GM06990 (cell line): Measurements from ENCODE around the gene SLC35A1.

Experiments
- DNase-seq: peaks from one replicate; pipeline ENCODE4 v3.0.0-alpha.2; 2011; ENCODE audit not compliant: insufficient read length; ENCODE audit errors: extremely low read depth
- H3K27me3 ChIP-seq: replicated peaks from 2 replicates; pipeline ENCODE4 v1.6.0; 2011; ENCODE audit warnings: low read length; ENCODE audit not compliant: control insufficient read depth, insufficient read depth
- H3K36me3 ChIP-seq: 2 replicates; pipeline ENCODE4 v1.5.1; 2011; ENCODE audit warnings: low read length; ENCODE audit not compliant: control insufficient read depth, insufficient read depth
- H3K4me3 ChIP-seq: replicated peaks from 2 replicates; pipeline ENCODE4 v1.5.1; 2011; ENCODE audit warnings: low read depth, mild to moderate bottlenecking, control low read depth, low read length
- TF ChIP-seq, protein P1 (sequence below): IDR thresholded peaks from 2 replicates; pipeline ENCODE4 v1.5.1; 2011; ENCODE audit warnings: low read length, control low read depth, mild to moderate bottlenecking, inconsistent platforms; ENCODE audit not compliant: insufficient read depth, poor library complexity, severe bottlenecking

SLC35A1 gene

DNA sequence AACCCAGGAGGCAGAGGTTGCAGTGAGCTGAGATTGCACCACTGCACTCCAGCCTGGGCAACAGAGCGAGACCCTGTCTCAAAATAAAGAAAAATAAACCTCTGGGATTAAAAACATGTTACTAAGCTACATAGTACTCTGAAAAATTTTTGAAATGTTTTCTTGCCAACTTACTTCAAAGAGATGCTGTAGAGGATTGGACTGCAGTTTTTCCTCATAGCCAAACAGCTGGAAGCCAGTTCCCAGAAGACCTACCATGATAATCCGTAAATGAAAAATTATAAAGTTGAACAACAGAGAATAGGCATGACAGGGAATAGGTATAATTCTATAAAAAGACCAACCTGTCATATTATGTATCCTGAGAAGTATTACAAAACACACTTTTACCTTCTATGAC lies 69.0 kb downstream of the SLC35A1 start:
- Histone ChIP-seq H3K4me3 (no peak overlapping the region), H3K36me3 (peaks cover 5% of the 10 kb centered on the region), H3K27me3 (no peaks in the 10 kb centered on the region)
- DNase-seq = no peak
- TF ChIP-seq, protein P1, sequence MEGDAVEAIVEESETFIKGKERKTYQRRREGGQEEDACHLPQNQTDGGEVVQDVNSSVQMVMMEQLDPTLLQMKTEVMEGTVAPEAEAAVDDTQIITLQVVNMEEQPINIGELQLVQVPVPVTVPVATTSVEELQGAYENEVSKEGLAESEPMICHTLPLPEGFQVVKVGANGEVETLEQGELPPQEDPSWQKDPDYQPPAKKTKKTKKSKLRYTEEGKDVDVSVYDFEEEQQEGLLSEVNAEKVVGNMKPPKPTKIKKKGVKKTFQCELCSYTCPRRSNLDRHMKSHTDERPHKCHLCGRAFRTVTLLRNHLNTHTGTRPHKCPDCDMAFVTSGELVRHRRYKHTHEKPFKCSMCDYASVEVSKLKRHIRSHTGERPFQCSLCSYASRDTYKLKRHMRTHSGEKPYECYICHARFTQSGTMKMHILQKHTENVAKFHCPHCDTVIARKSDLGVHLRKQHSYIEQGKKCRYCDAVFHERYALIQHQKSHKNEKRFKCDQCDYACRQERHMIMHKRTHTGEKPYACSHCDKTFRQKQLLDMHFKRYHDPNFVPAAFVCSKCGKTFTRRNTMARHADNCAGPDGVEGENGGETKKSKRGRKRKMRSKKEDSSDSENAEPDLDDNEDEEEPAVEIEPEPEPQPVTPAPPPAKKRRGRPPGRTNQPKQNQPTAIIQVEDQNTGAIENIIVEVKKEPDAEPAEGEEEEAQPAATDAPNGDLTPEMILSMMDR = no peak

- peaks cover 4% of the 10 kb centered on the region for H3K36me3 ChIP-seq
- TF ChIP-seq, protein P1 = no peak
- H3K27me3 ChIP-seq = no peaks in the 10 kb centered on the region
- no peak overlapping the region for H3K4me3 ChIP-seq
- no peak for DNase-seq
Measured at GRCh38 chr6:87543696-87544473, 71.1 kb downstream of the SLC35A1 start.

GRCh38 chr6:87544474-87544735 lies 71.6 kb downstream of the SLC35A1 start:
- Histone ChIP-seq H3K36me3 (peaks cover 2% of the 10 kb centered on the region), H3K4me3 (no peak overlapping the region), H3K27me3 (no peaks in the 10 kb centered on the region)
- DNase-seq = no peak
- TF ChIP-seq, protein P1 = no peak

- TF ChIP-seq, protein P1 = no peak
- H3K4me3 ChIP-seq = no peak overlapping the region
- no peak for DNase-seq
- no peaks in the 10 kb centered on the region for H3K27me3 ChIP-seq
- H3K36me3 ChIP-seq = no peaks in the 10 kb centered on the region; the same call in 1 of the 2 replicates
Measured at GRCh38 chr6:87551799-87552198, 79.0 kb downstream of the SLC35A1 start.

DNA sequence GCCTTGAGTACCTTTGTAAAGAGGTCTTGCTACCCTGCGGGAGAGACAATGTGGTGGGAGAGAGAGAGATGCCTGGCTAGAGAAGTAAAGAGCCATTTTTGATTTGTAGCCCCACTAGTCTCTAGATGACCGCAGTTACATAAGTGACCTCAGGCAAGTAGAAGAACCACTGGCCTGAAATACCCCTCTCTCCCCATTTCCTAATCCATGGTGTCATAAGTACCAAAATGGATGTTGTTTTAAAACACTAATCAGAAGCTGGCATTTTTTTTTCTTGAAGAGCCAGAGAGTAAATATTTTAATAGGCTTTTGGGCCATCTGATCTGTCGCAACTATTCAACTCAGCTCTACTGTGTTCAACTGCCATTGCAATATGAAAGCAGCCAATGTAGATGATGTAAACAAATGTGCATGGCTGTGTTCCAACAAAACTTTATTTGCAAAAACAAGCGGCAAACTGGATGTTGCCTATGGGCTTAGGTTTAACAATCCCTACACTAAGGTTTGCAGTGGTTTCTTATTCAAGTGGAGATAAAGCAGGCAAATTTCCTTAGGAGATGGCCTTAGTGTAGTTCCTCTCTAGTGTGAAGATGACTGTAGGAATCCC lies 80.5 kb downstream of the SLC35A1 start:
- TF ChIP-seq, protein P1 = no peak
- Histone ChIP-seq H3K4me3 (no peak overlapping the region), H3K36me3 (no peaks in the 10 kb centered on the region; the same call in 1 of the 2 replicates), H3K27me3 (no peaks in the 10 kb centered on the region)
- DNase-seq = no peak
